GM19239 (cell line): ENCODE measurements around the gene TANC2.

ENCODE experiments used
- DNase-seq: peaks from one replicate; pipeline ENCODE4 v3.0.0; 2011; ENCODE audit warnings: low spot score; ENCODE audit not compliant: insufficient read length
- FAIRE-seq: peaks from 2 replicates; lab custom pipeline; 2011; peaks lifted over from hg19 to GRCh38; lab: Jason Lieb, UNC

The TANC2 gene

DNA sequence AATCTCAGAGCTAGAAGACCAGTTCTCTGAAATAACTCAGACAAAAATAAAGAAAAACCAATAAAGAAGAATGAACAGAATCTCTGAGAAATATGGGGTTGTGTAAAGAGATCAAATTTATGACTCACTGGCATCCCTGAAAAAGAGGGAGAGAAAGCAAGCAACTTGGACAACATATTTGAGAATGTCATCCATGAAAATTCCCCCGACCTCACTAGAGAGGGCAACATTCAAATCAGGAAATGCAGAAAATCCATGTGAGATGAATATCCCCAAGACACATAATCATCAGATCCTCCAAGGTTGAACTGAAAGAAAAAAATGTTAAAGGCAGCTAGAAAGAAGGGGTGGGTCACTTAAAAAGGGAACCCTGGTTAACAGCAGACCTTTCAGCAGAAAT is 32.1 kb downstream of the TANC2 start:
- DNase-seq (no peak), FAIRE-seq (no peak)

DNA sequence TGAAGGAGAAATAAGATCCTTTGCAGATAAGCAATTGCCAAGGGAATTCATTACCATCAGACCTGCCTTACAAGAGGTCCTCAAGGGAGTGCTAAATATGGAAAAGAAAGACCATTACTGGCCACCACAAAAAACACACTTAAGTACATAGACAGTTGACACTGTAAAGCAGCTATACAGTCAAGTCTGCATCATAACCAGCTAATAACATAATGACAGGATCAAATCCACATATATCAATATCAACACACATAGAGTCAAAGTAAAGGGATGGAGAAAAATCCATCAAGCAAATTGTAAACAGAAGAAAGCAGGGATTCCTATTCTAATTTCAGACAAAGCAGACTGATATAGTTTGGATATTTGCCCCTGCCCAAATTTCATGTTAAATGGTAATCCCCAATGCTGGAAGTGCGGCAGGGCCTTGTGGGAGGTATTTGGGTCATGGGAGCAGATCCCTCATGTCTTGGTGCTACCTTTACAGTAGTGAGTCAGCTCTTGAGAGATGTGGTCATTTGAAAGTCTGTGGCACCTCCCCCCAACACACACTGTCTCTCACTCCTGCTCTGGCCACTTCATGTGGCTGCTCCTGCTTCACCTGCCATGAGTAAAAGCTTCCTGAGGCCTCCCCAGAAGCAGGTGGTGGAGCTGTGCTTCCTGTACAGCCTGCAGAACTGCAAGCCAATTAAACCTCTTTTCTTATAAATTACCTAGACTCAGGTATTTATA is 32.8 kb downstream of the TANC2 start:
- FAIRE-seq (no peak), DNase-seq (no peak)

DNA sequence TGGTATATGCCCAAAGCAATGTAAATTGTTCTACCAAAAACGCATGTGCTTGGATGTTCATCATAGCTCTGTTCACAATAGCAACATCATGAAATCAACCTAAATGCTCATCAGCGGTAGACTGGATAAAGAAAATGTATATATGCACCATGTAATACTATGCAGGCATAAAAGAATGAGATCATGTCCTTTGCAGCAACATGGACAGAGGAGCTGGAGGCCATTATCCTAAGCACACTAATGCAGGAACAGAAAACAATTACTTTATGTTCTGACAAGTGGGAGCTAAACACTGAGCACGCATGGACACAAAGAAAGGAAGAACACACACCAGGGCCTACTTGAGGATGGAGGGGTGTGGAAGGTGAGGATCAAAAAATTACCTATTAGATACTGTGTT is 33.7 kb downstream of the TANC2 start:
- FAIRE-seq (no peak), DNase-seq (no peak)

DNA sequence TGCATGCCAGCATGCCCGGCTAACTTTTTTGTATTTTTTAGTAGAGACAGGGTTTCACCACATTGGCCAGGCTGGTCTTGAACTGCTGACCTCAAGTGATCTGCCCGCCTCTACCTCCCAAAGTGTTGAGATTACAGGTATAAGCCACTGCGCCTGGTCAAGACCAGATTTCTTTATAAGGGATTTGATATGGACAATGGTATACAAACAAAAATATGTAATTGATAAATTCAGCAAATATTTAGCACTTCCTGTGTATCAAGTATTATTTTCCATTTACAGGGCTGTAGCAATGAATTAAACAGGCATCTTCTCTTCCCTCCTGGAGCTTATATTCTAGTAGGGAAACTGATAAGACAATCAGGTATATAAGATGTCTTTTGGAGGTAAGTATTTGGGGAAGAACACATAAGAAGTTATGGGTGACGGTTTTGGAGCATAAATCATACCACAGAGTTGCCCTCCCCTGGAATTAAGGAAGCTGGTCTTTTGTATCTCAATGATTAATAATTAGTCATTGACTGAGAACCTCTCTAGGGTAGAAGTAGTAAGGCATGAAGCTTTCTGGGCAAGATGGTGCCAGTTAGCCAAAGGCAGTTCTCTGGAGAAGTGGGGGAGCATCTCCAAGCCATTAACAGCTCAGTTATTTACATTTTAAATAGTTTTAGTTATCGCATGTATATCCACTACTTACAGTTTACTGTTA is 35.8 kb downstream of the TANC2 start:
- DNase-seq (no peak), FAIRE-seq (no peak)

DNA sequence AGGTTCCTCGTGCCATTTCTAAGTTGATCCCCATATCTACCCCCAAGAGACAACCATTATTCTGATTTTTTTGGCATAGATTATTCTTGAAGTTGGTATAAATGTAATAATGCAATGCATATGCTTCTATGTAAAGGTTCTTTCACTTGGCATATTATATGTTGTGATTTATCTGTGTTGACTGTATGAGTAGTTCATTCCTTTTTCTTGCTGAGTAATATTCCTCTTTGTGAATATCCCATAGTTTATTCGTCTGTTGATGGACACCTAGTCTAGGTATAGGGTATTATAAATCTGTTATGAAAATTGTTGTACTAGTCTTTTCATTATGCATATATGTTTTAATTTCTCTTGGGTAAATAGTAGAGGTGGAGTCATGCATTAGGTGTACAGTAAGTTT is 36.6 kb downstream of the TANC2 start:
- DNase-seq (no peak), FAIRE-seq (no peak)

- DNase-seq (no peak), FAIRE-seq (no peak)
Measured at GRCh38 chr17:63015824-63016223, 49.8 kb downstream of the TANC2 start.
